M059J (cell line): ENCODE results near the gene RBBP8. TPM values are rescaled to one million over a fixed set of nuclear protein-coding genes. Genes with fewer than 3 reads are reported as not detected.
"Not testable (repeated sequence)": the region's sequence is repeated elsewhere in the genome, so short reads cannot be mapped to it uniquely, and the experiment has no call there.

Experiments used
- DNase-seq: peaks from one replicate; pipeline ENCODE4 v3.0.0-alpha.2; 2012; ENCODE audit warnings: low read depth
- total RNA-seq: library from RNA; depleted of rRNA; stranded (reverse); fragments of >200 nt; shearing (Covaris generic); gene quantifications from 2 replicates; pipeline ENCODE4 v1.2.3, GENCODE V29; 2014

RBBP8 gene
- total RNA-seq, 1 experiment from 2014 or later: 67.0 TPM

DNA sequence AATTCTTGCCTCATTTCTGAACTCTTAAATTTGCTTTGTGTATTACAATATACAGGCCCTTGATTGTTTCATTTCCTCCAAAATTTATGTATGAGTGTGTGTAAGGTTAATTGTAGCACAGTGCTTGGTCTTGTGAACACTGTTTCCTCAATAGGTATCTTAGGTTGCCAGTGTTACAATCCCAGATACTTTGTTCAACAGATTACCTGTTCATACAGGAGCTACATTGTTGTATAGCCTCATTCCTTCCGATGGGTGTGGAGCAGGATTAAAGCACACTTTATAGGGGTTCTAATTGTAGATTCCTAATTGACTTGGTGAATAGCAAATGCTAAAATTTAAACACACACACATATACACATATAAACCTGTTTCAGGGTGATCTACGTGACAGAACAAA, 10.7 kb downstream of the RBBP8 start:
- no peak for DNase-seq

DNA sequence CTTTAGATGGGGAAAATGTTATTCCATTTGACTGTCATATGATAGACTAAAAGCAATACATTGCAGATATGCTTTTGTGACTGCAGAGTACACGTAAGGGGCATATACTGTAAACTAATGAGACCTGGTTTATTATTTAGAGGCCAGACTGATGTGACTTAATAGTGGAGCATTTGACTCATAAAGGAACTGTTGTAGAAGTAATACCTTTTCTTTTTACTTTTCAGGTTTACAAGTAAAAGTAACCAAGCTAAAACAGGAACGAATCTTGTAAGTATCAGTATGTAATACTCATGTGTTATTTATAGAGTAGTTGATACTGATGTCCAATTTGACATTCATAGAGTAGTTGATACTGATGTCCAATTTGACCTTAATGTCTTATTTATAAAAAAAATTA, 13.1 kb downstream of the RBBP8 start:
- no peak for DNase-seq

DNA sequence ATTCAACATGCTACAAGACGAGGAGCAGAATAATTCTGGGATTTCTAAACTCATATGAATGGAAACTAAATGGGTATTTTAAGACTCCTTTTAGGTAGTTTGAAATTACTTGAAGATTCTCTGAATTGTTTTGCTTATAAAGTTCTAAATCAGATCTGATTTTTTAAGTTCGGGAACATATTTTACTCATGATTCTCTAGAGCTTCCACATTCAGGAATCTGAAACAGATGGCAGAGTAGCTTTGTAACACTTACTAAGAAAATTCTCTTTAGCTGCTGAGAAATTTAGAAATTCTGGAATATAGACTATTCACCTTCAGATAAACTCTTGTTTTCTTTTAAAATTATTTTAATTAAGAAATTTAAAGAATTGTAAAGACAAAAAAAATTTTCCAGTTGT, 13.7 kb downstream of the RBBP8 start:
- no peak for DNase-seq

DNA sequence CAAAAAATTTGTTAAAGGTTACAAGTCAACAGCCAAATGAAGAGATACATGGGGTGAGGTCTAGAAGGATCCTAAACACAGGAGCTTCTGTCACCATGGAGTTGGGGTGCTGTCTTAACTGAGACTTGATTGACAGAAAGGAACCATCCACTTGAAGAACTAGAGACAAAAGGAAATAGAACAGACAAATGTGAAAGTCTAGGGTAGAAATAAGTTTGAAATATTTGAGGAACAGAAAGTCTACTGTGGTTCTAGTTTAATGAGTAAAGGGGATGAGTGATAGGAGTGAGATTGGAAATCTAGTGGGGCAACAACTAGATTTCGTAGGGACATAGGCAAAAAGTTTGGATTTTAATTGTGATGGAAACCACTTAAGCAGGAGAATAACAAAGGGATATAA, 18.7 kb downstream of the RBBP8 start:
- no peak for DNase-seq

DNA sequence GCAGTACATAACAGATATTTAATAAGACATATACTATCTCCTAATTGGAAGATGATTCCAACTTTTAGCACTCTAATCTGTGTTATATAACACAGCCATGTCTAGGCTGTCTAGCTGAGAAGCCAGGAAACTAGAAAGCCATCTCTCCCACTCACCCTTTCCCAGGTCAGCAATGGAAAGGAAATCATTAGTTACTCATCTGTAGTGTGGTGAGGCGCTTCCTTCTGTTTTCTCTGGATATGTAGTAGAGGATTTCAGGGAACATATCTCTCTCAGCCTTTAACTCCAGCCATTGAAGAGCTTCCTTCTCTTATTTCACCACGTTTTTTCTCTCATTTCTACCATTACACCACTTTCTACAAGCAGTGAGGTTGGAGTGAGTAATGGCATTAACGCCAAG, 19.4 kb downstream of the RBBP8 start:
- DNase-seq: no peak

DNA sequence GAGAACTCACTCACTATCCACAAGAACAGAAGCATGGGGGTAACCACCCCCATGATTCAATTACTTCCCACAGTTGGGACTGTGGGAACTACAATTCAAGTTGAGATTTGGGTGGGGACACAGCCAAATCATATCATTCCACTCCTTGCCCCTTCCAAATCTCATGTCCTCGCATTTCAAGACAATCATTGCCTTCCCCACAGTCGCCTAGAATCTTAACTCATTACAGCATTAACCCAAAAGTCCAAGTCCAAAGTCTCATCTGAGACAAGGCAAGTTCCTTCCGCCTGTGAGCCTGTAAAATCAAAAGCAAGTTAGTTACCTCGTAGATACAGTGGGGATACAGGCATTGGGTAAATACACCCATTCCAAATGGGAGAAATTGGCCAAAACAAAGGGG, 20.9 kb downstream of the RBBP8 start:
- not testable (repeated sequence) for DNase-seq

DNA sequence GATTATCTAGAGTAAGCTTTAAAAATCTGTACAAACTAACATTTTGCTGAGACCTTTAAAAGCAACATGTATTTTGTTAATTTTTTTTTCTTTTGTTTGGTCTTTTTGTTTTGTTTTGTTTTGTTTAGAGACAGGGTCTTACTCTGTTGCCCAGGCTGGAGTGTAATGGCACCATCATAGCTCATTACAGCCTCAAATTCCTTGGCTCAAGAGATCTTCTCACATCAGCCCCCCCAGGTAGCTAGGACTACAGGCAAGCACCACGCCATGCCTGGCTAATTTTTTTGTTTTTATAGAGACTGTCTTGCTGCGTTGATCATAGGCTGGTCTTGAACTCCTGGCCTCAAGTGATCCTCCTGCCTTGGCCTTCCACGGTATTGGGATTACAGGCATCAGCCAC, 23.1 kb downstream of the RBBP8 start:
- no peak for DNase-seq

DNA sequence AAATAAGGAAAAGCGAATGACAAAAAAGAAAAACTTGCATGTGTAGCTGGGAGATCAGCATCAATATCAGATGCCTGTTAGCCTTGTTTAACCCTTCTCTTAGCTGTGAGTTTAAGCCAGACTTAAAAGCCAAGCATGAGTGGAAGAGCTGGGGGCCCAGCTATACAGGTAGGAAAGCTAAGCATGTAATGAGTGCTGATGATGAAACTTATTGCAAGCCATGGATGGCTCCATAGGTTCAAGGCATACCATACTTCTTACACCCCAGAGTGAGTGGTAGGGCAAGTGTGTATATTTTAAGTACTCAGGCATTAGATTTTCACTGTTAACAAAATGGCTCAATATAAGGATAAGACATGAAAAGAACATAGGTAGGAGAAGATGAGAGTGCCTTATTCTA, 28.0 kb downstream of the RBBP8 start:
- no peak for DNase-seq

DNA sequence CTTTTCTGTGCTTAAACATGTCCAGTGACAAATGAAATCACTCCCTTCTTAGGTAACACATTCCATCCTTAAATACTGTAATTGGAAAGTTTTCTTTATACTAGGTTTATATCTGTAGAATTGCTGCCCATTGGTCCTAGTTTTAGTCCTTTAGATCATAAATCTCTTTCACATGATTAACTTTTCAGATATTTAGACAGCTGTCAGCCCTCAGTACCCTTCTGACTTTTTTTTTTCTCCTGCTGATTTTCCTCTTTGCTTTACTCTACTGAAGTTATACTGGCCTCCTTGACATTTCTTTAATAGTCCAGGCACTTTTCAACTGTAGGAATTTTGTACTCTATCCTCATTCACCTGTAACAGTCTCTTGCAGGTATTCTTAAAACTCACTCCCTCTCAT, 28.9 kb downstream of the RBBP8 start:
- no peak for DNase-seq

DNA sequence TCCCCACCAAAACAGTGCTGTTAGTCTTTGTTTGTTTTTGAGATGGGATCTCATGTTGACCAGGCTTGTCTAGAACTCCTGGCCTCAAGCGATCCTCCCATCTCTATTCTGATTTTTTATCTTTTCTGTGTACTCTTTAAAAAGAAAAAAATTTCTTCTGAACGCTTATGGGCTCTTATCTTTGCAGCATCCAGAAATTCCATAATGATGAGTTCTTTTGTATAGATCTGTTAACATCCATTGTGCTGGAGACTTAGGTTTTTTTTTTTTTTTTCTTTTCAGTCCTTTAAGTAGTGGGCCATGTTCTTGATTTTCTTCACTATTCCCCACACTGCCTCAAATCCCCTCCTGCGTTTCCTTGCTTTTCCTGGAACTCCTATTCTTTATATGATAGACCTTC, 31.0 kb downstream of the RBBP8 start:
- no peak for DNase-seq

DNA sequence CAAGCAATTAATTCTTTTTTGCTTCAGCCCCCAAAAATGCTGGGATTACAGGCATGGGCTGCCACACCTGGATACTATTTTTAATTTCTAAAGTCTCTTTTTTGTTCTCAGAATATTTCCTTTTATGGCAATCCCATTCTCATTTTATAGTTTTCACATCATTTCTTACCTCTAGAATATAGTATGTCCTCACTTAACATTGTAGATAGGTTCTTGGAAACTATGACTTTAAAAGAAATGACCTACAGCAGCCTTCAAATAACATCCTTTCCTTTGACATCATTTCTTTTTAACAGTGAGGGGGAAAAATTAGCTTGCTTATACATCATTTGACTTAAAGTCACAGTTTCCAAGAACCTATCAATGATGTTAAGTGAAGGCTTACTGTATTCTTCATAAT, 31.6 kb downstream of the RBBP8 start:
- no peak for DNase-seq

DNA sequence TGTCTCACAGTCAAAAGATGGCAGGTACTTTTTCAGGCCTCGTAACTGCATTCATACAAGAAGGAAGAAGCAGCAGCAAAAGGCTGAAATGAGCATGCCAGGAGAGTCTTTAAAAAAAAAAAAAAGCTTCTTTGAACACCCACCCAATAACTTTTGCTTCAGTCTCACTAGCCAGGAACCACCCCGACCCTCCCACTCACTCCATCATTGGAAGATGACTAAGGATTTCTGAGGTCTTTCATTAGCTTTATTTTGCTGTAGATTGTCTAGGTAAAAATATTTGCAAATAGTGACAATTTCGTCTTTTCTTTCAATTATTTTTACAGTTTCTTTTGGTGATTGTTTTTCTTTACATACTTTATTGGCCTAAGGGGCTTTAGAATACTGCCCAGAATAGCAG, 37.9 kb downstream of the RBBP8 start:
- DNase-seq: no peak

DNA sequence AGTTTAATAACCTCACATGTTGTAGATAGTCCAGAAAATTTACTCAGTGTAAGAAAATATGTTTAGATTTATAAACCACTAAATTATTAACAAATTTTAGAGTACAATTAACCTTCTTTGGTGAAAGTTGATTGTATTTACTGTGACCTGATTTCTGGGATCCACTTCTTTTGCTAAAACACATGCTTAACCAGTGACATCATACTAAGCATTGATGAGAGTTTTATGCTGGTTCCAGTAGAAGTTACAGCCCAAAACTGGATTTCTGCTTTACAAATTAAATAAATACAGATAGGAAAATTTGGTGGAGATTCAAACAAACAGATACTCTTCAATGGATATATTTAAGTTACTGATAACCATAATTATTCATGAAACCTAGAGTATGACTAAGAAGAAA, 40.9 kb downstream of the RBBP8 start:
- DNase-seq: no peak

DNA sequence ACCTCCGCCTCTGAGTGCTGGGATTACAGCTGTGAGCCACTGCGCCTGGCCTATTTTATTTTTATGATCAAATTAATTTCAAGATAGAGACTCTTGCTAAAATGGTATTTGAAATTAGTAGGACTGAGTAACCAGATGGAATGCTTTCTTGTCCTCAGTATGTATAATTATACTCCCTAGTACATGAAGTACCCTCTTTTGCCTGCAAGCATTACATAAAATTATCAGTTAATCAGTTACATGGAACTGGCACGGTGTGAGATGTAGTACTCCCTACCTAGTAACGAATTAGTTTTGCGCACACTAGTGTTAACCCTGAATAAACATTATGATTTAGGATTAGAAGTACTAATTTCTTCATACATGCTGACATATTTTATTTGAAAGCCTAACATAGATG, 41.6 kb downstream of the RBBP8 start:
- no peak for DNase-seq

DNA sequence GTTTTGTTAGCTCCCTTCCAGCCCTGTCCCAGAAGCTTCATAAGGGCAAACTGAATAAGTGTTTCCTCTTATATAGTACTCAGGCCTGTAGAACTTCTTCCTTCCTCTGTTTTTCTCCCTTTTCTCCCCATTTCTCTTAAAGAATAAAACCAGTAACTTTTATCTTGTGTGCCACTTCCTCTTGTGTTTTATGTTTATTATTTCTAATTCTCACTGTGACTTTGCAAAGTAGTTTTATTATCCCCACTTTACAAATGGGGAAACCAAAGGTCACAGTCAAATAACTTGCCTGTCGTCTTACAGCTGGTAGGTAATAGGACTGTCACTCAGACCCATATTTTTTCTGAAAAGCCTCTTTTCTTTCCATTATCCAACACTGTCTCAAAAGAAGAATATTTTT, 42.4 kb downstream of the RBBP8 start:
- no peak for DNase-seq

DNA sequence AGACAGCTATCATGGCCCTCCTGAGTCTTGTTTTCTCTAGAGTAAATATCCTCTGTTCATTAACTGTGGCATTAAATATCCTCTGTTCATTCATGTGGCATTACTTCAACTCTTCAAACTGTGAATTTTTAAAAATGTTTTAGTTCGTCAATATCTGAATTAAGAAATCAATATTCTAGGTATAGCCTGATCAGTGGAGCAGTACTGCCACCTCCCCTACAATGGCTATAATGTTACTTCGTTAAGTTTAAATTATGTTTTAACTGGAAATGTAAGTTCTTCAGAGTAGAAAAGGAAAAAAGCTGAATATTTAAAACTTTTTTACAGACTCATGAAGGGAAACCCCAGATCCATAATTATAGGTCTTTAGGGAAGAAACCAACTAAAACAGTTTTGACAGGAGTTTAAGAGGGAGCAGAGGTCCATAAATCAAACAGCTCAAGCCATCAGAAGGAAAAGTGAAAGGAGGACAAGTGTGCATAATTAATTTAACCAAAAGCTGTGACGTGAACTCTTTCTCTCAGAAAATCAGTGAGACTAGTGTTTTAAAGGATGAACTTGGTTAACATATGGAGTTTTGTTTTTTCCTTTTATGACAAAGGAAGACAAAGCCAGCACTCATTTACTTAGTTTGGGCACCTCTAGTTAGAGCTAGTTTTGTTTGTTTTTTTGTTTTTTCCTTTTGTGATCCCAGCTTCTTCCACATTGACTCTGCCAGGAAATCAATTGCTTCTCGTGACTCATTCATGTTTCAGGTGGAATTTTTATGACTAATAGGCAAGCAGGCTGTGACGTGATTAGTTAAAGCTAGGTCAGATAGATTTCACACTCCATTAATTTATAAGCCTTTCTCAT, 44.9 kb downstream of the RBBP8 start:
- peak; percentile 90 for DNase-seq

DNA sequence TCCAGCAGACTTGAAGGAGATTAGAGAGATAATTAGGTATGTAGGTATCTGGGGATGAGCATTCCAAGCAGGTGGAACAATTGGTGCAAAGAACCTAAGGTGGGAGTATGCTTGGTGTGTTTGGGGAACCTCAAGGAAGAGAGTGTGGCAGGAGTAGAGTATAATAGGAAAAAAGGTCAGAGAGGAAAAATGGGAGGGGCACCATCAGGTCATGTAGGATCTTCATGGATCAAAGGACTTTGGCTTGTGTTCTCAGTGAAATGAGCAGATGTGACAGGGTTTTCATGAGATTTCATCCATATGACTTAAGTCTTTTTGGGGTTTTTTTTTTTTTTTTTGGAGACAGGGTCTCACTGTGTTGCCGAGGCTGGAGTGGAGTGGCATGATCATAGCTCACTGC, 47.3 kb downstream of the RBBP8 start:
- no peak for DNase-seq

DNA sequence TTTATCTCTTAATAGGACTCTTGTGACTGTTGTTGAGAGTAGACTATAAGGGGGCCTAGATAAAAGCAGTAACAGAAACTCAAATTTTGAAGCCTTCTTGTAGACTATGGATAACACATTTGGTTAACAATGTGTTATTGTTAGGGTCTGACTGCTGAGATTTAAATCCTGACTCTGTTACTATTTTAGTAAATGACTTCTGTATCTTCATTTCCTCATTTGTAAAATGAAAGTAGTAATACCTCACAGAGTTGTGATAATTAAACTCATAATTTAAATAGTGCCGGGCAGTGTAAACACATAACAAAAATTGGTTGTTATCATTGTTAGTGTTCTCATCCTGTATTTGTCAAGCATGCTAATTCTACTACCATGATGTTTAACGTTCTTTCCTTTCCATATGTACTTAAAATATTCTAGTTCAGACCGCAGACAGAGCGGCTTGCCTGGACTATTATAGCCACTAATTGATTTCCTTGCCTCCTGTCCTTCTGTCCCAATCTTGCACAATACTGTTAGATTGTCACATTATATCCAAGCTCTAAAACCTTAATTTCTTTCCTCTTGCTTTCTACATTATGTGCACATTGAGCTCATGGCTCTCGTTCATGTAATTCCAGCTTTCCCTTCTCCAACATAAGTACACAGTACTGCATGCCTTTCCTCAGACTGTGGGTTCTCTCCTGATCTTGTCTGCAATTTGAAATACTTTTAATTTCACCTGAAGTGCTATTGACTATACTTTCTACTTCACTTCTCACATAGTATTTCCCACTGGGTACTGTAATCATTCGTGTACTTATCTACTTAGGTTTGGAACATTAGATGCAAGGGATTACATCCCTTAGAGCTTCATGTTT, 48.4 kb downstream of the RBBP8 start:
- no peak for DNase-seq

DNA sequence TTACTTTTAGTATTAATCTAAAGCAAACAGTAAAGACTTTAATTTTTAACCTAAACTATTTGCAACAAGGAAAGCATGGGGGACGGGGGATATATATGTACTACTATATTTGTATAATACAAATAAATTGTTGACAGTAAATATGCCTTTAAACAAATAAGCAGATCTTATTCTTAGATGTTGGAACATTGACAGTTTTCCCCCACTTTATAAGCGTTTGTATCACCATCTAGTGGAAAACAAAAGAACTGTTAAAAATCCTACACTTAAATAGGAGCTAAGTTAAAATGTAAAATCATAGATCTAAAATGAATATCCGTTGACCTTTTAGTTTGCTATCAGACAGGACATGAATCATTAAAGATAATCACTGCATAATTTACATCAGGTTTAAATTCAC, 50.0 kb downstream of the RBBP8 start:
- peak; percentile 53 for DNase-seq

DNA sequence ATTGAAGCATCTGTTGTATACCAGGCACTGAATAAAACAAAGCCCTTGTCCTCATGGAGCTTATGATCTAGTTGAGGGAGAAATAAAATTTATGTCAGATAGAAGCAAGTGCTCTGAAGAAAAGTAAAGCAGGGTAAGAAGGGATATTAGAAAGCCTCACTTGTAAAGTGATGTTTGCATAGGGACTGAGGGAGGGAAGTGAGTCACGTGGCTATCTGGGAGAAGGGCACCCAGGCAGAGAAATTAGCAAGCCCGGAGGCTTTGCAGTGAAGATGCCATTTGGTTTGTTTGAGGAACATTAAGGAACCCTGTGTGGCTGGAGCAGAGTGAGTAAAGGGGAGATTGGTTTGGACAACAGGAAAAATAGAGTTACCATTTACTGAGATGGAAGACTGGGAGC, 52.1 kb downstream of the RBBP8 start:
- no peak for DNase-seq

DNA sequence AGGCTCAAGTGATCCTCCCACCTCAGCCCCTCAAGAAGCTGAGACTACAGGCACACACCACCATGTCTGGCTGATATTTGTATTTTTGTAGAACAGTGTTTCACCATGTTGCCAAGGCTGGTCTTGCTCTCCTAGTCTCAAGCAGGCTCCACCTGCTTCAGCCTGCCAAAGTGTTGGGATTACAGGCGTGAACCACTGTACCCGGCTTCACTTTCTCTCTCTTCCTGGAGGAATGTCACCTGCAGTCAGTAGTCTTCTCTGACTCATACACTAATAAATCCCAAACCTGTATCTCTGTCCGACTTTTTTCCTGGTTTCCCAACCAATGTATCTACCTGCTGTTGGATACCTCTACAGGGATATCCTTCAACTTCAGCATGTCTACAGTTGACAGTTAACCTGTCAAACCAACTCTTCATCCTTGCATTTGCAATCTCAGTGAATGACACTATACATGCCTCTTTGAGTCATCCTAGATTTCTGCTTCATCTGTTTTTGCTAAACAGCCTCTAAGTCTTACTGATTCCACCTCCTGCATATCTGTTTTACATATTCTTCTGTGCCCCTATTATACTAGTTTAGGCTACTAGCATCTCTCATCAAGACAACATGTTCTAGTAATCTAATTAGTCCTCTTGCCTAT, 54.5 kb downstream of the RBBP8 start:
- no peak for DNase-seq

DNA sequence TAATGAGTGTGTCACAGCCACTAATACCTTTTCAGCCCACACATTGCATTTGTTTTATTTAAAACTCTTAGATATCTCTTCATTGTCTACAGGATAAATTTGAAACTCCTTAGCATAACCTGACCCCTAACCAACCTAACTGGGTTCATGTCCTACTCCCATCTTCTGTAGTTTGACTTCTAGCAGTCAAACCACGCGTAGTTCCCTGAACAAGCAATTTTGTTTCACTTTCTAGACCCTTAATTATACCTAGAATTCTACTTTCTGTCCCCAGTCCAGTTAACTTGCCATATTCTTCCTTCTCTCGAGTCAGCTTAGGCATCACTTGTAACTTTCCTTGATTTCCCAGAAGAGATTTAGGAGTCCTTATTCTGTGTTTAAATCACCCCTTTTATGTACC, 55.1 kb downstream of the RBBP8 start:
- no peak for DNase-seq

DNA sequence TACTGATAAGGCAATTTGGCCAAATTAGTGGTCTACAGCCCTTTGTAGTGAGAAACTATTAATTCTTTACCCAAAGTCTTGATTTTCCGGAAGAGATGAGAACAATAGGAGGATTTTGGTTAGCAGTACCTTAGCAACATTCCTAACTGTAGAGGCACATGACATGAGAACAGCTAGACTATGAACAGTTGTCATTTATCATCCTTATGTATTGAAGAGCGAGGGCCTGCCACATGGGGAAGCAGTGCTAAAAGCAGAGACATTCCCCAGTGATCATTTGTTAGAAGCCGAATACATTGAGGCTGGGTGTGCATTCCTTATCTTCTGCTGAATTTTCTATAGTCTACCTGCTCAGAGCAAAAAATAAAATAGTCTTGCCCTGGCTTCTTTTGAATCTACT, 65.2 kb downstream of the RBBP8 start:
- no peak for DNase-seq
